Left kidney (tissue), 2 donors: ENCODE measurements around the gene CRYBG3. TPM values are rescaled to one million over a fixed set of nuclear protein-coding genes. Genes with fewer than 3 reads are reported as not detected.
"Not testable (repeated sequence)": the region's sequence is repeated elsewhere in the genome, so short reads cannot be mapped to it uniquely, and the experiment has no call there.

ENCODE experiments used
- DNase-seq: peaks from one replicate; pipeline ENCODE4 v3.0.0-alpha.2; 2013
- polyA plus RNA-seq: library from polyadenylated mRNA; unstranded; fragments of 120-200 nt; gene quantifications from one replicate; pipeline ENCODE4 v1.2.1, GENCODE V29; 2013; ENCODE audit not compliant: insufficient read length

The CRYBG3 gene
- polyA plus RNA-seq, 1 donor = 27.3 TPM

DNA sequence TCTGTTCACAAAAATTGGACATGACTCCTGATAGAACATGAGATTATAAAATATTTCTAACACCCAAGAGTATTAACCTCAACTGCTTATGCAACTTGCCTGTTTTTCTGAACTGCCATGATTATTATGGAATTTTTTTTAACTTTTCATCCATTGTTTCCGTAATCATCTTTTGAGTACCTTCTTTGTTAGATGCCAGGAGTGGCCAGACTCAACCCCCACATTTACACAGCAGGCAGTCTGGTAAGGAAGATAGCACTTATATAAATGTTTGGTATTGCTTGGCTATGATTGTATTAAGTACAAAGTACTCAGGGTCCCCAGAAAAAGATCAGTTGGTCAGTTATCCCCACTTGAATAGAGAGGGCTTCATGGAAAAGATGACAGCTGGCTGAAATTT, 74.3 kb downstream of the CRYBG3 start:
- no peak for DNase-seq

DNA sequence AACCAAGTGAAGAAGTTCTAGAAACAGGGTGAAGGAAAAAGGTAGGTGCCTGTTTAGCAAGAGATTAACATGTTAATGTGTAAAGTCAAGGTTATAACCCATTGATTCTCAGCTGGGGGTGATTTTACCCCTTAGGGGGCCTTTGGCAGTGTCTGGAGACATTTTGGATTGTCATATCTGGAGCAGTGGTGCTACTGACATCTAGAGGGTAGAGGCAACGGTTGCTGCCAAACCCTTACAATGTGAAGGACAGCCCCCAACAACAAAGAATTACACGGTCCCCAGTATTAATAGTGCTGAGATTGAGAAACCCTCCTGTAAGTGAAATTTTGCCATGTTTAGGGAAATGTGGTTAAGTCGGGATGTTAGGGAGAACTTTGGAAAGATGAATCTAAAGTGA, 74.7 kb downstream of the CRYBG3 start:
- DNase-seq = no peak

DNA sequence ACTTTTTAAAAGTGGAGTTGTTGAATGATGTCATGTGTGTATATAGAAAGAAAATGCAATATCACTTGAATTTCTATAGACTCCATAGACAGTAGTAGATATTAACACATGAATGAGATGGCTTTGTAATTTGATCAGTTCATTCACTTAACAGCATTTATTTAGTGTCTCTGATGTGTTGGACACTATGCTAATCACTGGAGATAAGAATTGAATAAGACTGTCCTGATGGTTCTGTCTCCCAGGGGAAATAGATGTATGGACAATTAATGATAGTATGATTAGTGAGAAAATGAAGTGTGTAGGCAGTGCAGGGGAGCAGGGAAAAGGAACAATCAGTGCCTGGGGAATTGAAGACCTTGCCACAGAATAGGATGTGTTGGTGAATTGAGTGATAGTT, 77.5 kb downstream of the CRYBG3 start:
- DNase-seq = no peak

DNA sequence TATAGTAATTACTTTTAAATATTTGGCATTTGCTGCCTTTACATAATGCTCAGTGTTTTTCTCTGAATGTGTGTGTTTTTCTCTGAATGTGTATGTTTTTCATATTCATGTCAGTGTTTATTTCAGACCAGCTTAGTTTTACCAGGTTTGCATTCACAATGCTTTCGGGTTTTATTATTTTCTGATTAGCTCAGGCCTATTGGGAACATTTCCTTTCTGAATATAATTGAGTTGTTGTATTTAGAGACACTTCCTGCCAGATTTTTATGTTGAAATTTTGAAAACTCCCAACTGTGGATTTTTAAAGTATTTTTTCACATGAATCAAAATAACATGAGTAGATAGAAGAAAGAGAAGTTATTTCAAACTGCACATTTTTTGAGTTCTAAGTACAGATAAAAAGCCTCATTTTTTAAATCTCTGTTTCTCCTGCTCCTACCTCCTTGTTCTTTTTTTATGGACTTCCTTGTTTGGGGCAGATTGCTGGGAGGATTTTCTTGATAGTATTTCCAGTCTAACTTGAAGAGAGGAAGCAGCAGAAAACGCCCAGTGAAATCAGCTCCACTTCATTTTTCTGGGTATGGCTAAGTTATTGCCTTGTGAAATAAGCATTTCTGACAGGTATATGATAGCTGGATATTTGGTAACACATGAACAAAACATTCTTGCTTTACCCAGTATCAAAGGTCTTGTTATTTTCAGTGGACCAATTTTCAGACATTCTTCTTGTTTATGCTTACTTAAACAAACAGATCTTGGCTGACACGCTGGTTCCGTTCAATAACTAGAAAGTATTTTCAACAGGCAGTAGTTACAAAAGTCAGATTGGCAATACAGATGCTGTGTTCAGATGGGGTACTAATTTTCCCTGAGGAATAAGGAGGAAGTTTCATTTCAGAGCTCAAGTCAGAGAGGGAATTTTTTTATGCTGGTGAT, 79.8 kb downstream of the CRYBG3 start:
- no peak for DNase-seq

DNA sequence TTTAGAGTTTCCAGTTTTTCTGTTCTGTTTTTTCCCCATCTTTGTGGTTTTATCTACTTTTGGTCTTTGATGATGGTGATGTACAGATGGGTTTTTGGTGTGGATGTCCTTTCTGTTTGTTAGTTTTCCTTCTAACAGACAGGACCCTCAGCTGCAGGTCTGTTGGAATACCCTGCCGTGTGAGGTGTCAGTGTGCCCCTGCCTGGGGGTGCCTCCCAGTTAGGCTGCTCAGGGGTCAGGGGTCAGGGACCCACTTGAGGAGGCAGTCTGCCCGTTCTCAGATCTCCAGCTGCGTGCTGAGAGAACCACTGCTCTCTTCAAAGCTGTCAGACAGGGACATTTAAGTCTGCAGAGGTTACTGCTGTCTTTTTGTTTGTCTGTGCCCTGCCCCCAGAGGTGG, 88.0 kb downstream of the CRYBG3 start:
- DNase-seq = not testable (repeated sequence)

DNA sequence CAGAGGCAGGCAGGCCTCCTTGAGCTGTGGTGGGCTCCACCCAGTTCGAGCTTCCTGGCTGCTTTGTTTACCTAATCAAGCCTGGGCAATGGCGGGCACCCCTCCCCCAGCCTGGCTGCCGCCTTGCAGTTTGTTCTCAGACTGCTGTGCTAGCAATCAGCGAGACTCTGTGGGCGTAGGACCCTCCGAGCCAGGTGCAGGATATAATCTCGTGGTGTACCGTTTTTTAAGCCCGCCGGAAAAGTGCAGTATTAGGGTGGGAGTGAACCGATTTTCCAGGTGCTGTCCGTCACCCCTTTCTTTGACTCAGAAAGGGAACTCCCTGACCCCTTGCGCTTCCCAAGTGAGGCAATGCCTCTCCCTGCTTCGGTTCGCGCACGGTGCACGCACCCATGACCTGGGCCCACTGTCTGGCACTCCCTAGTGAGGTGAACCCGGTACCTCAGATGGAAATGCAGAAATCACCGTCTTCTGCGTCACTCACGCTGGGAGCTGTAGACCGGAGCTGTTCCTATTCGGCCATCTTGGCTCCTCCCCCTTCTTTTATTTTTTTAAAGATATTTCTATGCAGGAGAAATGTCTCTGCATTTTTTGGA, 88.5 kb downstream of the CRYBG3 start:
- DNase-seq = not testable (repeated sequence)

DNA sequence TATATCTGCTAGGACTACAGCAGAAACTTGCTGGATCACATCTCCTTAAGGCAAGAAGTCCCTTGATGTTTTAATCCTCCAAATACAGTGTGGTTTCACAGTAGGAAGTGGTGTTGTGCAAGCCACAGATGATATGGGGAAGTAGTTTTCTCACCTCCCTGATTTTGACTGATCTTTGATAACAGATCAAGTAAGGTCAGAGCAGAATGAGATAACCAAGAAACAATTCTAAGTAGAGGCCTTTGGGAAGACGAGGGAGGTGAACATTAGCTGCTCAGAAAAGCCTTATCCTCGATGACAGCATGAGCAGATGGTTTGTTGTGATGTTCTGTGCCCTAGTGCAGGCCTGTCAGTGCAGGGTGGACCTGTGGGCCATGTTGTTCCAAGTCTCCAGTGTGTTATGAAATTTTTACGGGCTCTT, 89.1 kb downstream of the CRYBG3 start:
- no peak for DNase-seq

DNA sequence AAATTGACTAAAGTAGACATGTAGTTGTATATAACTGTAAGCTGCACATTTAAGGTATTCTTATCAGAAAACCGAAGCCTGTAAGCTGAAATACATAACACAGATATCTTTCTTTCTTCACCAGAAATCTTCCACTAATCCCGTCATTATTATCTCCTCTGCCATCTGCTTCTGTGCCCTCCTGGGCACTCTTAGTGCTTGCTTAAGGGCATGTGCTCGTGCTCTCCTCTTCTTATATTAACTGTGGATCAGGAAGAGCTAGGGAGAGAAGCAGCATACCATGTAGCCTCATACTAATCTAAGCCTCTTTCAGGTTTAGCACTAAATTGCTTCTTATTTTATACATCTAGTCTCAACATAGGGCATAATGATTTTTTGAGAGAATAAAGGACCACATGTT, 89.6 kb downstream of the CRYBG3 start:
- DNase-seq = no peak

DNA sequence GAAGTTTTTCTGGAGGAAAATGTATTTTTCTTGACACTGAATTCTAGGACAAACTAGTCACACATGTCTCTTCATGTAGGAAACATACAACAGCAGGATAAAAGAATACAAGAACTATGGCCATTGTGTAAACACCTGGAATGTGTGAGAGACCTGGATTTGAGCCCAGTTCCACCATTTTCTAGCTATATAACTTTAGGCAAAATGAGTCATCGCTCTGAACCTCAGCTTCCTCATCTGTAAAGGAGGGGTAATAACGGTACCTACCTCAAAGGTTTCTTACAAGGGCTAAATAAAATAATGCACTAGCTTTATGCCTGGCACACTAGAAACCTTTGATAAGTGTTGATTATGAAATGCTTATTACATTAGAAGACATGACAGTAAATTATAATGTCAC, 92.6 kb downstream of the CRYBG3 start:
- DNase-seq = no peak

DNA sequence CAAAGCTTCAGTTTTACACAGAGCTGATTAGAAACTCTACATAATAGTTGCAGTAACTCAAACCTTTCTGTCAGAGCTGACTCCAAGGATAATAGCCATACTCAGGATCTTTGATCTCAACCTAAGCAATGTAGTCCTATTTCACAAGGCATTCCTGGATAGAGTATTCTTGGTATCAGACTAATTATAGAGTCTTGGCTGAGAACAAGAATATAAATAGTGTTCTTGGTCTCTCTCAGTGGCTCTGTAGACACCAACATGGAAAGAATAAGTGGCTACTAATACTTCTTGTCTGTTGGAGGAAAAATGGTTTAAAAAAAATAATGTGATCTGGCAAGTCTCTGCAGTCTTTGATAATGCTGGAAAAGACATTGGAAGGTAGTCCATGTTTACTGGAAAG, 94.8 kb downstream of the CRYBG3 start:
- no peak for DNase-seq

DNA sequence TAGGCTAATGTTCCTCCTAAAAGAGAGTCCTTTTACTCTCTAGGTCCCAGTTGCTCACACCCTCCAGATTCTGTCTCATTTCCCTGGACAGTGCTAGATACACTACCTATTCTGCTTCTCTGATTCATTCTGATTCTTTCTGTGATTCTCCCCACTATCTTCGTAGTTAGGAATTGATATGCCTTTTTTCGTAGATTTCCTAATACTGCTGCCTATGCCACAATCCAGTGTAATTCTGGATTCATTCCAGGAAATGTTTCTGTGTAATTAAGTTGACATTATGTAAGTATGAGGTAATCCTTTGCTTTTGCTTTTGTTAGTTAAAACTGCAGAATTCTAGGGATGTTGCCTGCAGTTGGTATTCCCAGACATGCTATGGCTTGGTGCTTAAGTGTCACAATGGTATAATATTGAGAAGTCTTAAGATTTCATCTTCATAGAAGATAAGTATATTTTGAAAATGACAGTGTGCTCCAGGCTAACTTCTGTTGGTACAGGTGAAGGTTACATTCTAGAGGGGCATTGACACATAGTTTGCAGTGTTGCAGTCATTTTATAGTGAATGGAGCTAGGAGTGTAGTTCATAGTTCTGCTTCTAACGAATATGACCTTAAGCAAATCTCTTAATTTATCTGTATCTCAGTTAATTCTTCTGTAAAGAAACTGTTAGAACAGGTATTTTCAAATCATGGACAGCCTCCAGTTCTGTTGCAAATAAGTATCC, 96.2 kb downstream of the CRYBG3 start:
- no peak for DNase-seq

DNA sequence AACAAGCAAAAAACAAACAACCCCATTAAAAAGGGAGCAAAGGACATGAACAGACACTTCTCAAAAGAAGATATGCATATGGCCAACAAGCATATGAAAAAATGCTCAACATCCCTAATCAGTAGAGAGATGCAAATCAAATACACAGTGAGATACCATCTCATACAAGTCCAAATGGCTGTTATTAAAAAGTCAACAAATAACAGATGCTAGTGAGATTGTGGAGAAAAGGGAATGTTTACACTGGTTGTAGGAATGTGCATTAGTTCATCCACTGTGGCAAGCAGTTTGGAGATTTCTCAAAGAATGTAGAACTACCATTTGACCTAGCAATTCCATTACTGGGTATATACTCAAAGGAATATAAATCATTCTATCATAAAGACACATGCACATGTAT, 105.9 kb downstream of the CRYBG3 start:
- no peak for DNase-seq

DNA sequence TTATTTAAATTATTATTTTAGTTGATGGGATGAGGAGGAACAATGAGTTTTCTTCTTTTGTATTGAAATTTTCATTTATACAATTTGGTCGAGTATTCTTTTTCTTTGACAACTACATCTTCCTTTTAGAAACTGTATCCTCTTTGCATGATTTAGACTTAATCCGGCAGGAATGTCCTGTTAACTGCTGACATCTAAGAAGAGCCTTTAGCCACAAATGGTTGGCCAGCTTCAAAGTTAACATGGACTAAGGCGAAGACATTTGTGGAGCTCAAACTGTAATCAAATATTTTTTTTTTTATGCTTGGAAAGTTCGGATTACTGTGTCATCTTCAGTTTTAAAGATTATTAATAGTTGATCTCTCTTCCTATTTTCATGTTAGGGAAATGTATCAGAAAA, 107.2 kb downstream of the CRYBG3 start:
- no peak for DNase-seq

DNA sequence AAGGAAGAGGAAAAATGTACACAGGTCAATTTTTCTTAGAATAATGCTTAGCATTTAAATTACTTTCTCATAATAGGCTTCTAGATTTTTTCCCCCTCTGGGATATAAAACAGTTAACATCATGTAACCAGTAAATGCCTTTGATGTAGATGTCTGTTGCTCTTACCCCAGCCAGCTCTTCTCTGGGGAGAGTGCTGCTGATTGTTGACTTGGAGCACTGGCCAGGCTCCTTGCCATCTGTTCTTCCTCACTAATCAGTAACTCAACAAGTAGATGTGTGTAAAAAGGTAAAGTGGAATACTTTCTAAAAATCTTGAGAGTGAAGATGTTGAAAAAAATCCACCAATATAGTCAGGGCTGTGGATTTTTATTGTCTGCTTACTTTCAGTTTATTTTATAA, 108.2 kb downstream of the CRYBG3 start:
- DNase-seq = no peak

DNA sequence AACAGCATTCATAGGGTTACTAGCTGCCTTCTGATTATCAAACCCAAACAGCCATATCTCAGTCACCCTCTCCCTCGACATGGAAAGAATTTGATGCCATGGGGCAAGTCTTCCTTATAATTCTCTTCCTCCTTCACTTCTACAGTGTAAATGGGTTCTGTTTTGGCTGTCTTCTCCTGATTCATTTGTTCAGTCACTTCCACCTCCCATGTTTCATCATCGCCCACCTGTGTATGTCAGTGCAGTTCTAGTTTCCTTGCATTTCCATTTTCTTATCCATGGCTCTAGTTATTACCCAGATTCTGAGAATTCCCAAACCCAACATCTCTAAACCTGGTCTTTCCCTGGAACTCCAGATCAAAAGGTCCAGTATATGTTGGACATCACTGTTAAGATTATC, 109.4 kb downstream of the CRYBG3 start:
- no peak for DNase-seq

DNA sequence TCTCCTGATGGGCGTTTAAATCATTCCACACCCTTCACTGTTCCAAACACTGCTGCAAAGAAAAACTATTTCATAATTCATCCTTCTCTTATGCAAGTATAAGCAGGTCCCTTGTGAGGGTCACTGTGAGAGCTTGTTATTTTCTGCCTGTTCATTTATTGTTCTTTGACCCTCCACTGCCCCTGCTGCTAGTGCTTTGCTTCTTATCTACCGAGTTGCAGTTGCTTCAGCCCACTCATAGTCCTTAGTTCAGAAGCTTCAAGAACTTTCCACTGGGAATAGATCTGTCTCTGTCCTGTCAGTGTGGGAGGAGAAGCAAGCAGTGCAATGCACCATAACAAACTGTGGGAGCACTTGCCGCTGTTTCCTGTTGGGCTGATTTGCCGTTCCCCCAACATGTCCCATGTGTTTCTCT, 110.6 kb downstream of the CRYBG3 start:
- DNase-seq = no peak

DNA sequence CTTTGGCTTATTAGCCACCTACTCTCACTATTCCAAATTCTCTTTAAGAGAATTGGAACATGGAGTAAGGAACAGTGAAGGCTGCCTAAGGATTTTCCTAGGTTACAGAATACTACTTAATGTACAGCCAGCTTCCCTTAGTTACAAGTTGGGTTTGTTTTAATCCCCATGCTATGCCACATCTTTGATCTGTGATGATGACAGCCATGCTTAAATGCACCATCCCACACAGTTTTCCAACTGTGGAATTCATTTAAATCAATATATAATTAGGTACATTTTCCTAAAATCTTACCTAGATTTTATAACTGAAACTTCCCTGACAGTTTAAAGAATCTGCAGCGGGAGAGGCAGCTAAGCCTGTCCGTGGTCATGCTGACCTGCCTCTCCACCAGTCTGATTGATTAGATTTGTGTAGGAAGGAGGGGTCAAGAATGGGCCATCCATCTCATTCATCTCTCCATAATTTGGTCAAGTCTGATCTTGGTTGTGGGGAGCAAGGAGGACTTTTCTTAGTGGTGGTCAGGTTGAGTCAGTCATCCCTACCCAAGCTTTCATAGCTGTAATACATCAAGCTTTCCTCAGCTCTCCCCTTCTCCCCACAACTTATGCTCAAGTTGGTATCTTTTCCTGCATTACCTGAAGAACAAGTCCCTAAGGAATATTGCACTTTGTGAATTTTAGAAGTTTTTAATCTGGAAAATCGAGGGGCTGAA, 113.3 kb downstream of the CRYBG3 start:
- no peak for DNase-seq

DNA sequence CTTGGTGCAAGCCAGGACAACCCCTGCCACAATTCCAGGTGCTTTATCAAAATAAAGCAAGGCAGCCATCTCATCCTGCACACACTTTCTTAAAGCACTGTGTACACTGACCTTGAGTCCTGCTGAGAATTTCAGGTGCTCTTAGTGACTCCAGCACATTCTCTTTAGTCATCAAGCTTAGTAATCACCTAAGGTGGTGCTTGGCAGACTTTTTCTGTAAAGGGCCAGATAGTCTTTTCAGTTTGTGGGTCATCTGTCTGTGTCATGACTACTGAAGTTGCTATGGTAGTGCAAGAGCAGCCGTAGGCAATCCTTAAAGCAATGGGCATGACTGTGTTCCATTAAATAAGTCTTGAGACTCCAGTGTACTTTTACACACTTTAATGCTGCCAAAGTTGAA, 114.0 kb downstream of the CRYBG3 start:
- DNase-seq = no peak

DNA sequence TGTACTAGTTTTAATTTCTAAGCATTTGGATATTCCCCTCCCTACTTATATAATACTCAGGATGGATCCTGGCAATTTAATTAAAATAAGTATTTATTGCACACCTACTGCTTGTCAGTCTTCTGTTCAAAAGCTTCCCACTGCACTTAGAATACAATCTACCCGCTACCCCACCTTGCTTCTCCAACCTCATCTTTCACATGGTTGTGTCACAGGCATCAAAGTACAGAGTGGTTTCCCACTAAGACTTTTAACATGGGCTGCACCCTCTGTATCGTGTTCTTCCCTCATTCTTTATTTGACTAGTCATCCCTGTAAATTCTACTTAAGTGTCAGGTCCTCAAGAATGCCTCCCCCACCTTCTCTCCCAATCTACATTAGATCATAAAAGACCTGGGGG, 115.4 kb downstream of the CRYBG3 start:
- no peak for DNase-seq

DNA sequence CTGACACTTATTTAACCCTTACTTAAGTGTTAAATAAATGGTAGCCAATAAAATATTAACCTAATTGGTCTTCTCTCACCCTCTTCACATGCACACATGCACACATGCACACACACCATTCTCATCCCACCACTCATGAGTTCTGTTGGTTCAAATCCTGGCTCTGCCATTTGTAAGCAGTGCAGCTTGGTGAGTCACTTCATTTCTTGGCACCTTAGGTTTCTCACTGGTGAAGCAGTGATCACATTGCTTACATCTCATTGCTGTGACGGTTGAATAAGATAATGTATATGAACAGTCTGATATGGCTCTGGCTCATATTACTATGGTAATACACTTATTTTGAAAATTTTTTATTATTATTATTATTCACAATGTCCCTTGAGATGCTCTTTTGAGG, 116.6 kb downstream of the CRYBG3 start:
- no peak for DNase-seq

DNA sequence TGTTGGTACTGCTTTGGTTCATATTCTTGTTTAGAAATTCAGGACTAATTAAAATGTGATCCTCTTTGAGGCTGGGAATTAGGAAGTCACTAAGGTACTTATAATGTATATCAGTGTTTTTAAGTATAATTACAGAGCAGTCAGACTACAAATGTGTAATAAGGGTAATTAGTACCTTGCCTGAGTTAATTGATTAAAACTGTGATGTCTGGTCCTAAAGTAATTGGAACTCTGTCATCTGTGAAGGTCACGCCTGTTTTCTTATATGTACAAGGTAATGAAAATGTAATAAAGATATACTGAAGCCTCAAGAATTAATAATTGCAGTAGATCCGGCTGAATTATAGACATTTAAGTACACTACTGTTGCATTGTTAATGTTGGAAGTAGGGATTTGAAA, 117.6 kb downstream of the CRYBG3 start:
- no peak for DNase-seq

DNA sequence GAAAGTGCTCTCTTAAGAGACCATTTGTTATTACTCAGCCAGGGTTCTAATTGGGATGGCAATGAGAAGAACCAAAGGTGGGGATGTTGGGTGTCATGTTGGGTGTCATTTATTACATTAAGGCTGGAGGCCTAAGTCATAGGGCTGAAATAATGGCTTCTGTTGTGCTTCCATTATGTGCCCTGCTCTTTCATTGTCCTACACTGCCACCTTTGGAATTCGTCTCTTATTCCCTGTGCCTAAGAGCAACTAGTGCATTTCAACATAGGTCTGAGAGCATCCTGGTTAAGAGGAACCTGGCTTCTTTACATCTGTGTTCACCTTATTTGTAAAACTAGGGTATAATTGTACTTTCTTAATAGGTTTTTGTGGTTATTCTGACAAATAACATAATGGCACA, 118.2 kb downstream of the CRYBG3 start:
- DNase-seq = no peak
